PC-3 (cell line): ENCODE measurements around the gene PCNA.

Experiments used
- CTCF ChIP-seq: fragments of 300-600 bp; sonication (generic); conservative IDR thresholded peaks from 2 replicates; pipeline ENCODE4 v1.5.1; 2017; ENCODE audit warnings: antibody characterized with exemption, low read depth, mild to moderate bottlenecking, low read length
- EZH2 ChIP-seq: fragments of 300-600 bp; sonication (generic); IDR thresholded peaks from one replicate; pipeline ENCODE4 v1.6.1; 2017; ENCODE audit warnings: antibody characterized with exemption, mild to moderate bottlenecking, low read length; ENCODE audit not compliant: unreplicated experiment

GRCh38 chr20:5065879-5066383 is 53.8 kb downstream of the PCNA start:
- TF ChIP-seq CTCF (no peak), EZH2 (no peak)
